HG03280 (cell line): ENCODE data around the gene SLC30A2.

ENCODE experiments used
- ATAC-seq: cut with Tn5 transposase; IDR thresholded peaks from one replicate; pipeline ENCODE4 v1.9.1; 2021; ENCODE audit warnings: mild to moderate bottlenecking, moderate library complexity; ENCODE audit not compliant: unreplicated experiment

The SLC30A2 gene

GRCh38 chr1:26070296-26070962 is 24.5 kb upstream of the SLC30A2 start:
- no peak for ATAC-seq

GRCh38 chr1:26069941-26070295 is 24.0 kb upstream of the SLC30A2 start:
- no peak for ATAC-seq

GRCh38 chr1:26067432-26067911 is 21.6 kb upstream of the SLC30A2 start, which contains the start of gene TRIM63:
Gene TRIM63, minus strand, starts transcription at chr1:26067630. Its CDS starts 136 bp downstream, at chr1:26067494.
- ATAC-seq = no peak

- ATAC-seq = no peak
Observed at GRCh38 chr1:26066857-26067256, 20.9 kb upstream of the SLC30A2 start.

- no peak for ATAC-seq
Observed at GRCh38 chr1:26066160-26066559, 20.2 kb upstream of the SLC30A2 start.

GRCh38 chr1:26064553-26064952 is 18.6 kb upstream of the SLC30A2 start:
- no peak for ATAC-seq

- no peak for ATAC-seq
Observed at GRCh38 chr1:26060832-26061574, 15.1 kb upstream of the SLC30A2 start.

- ATAC-seq = no peak
Observed at GRCh38 chr1:26059906-26060305, 14.0 kb upstream of the SLC30A2 start.

GRCh38 chr1:26058052-26058595 is 12.2 kb upstream of the SLC30A2 start:
- ATAC-seq = no peak

GRCh38 chr1:26057189-26057588 is 11.3 kb upstream of the SLC30A2 start:
- ATAC-seq = no peak

- ATAC-seq = no peak
Observed at GRCh38 chr1:26055041-26055440, 9.1 kb upstream of the SLC30A2 start.

GRCh38 chr1:26053718-26054560 is 8.0 kb upstream of the SLC30A2 start:
- no peak for ATAC-seq

GRCh38 chr1:26050248-26050640 is 4.3 kb upstream of the SLC30A2 start:
- no peak for ATAC-seq

GRCh38 chr1:26049531-26050247 is 3.8 kb upstream of the SLC30A2 start:
- ATAC-seq = no peak

GRCh38 chr1:26047278-26047874 is 1.5 kb upstream of the SLC30A2 start:
- no peak for ATAC-seq

- ATAC-seq = no peak
Observed at GRCh38 chr1:26046246-26047095, 553 bp upstream of the SLC30A2 start.

- ATAC-seq = no peak
Observed at GRCh38 chr1:26044971-26045721, 772 bp downstream of the SLC30A2 start.

GRCh38 chr1:26044414-26044813 is 1.5 kb downstream of the SLC30A2 start:
- ATAC-seq = no peak
